ENCODE measurements around the gene CDCA8.

CDCA8 gene

DNA sequence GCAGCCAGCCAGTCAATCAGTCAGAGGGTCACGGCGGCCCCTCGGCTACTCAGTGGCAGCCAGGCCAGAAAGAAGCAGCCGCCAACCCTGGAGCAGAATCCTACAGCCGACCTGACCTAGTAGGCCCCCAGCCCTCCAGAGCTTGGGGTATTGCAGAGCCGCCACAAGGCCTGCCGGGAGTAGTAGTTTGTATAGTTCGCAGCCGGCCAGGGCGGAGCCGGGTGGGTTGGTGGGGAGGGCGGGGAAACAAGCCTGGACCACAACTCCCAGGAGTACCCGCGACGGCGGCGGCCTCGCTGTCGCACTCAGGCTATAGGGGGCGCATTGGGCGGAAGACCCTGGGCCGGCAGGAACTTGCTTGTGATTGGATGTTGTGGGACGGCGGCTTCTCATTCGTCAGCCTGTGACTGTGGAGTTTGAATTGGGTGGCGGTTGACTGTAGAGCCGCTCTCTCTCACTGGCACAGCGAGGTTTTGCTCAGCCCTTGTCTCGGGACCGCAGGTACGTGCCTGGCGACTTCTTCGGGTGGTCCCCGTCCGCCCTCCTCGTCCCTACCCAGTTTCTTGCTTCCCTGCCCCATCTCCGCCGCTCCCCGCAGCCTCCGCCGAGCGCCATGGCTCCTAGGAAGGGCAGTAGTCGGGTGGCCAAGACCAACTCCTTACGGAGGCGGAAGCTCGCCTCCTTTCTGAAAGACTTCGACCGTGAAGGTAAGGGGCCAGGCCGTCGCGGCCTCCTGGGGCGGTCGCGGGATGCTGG, at the start of gene CDCA8:
Gene CDCA8, plus strand, starts transcription at position 439 of the 756 bp plus-strand sequence. Its CDS starts 175 bp downstream, at position 614.
- H3K4me3 Mint-ChIP-seq = peak within 1 kb of the TSS; percentile 89
- H3K9me3 Mint-ChIP-seq = no peaks in the 10 kb centered on the region
- H3K4me1 Mint-ChIP-seq = peaks cover 36% of the 10 kb centered on the region
- H3K27me3 Mint-ChIP-seq = no peaks in the 10 kb centered on the region
- peak within 1 kb of the TSS; percentile 76 for H3K27ac Mint-ChIP-seq (ENCODE audit: low read depth)
- DNase-seq (ENCODE audit: low spot score in 2 of 2) (peak; percentile 97 to 98), ATAC-seq (replicated peaks; ENCODE audit: extremely low read depth, poor library complexity, severe bottlenecking) (peak; percentile 91)
- peaks cover 21% of the 10 kb centered on the region for H3K36me3 Mint-ChIP-seq (ENCODE audit: insufficient read depth)

DNA sequence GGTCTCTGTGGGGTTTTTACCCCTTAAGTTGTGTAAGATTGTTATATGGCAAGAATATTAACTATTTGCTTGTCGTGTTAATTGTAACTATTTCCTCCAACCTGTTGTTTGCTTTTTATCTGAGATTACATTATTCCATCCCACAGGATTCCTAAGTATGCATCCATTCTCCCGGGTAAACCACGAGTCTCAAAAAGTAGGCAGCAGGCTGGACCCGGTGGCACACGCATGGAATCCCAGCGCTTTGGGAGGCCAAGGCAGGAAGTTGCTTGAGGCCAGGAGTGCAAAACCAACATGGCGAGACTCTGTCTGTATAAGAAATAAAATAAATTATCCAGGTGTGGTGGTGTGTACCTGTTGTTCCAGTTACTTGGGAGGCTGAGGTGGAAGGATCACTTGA, 45.0 kb upstream of the CDCA8 start:
- H3K36me3 Mint-ChIP-seq (ENCODE audit: insufficient read depth) = no peaks in the 10 kb centered on the region
- H3K9me3 Mint-ChIP-seq = no peaks in the 10 kb centered on the region
- no peaks in the 10 kb centered on the region for H3K4me1 Mint-ChIP-seq
- H3K27me3 Mint-ChIP-seq = peaks cover 5% of the 10 kb centered on the region
- H3K27ac Mint-ChIP-seq (ENCODE audit: low read depth) = no peak overlapping the region
- no peak for DNase-seq (ENCODE audit: low spot score in 2 of 2)
- ATAC-seq (replicated peaks; ENCODE audit: extremely low read depth, poor library complexity, severe bottlenecking) = no peak
- H3K4me3 Mint-ChIP-seq = no peak overlapping the region

DNA sequence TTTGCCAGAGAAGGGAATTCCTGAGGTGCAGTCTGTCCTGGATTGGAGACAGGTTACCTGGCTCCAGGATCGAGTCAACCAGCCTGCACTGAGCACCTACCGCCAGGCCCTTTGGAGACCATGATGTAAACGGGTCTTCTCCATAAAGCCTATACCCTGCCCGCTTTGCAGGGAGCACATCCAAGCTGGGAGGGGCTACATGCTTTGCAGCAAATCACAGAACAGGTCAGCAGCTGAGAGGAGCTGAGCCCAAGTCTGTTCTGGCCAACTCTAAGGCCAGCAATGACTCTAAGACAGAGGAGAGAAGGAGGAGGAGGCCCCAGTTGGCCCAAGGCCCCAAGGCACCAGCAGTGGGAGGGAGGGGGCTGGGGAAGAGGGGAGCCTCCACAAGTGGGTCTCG, 42.1 kb upstream of the CDCA8 start:
- Mint-ChIP-seq H3K27ac (ENCODE audit: low read depth) (no peak overlapping the region), H3K27me3 (peaks cover 5% of the 10 kb centered on the region), H3K9me3 (no peaks in the 10 kb centered on the region), H3K4me1 (no peaks in the 10 kb centered on the region), H3K36me3 (ENCODE audit: insufficient read depth) (no peaks in the 10 kb centered on the region), H3K4me3 (no peak overlapping the region)
- DNase-seq (ENCODE audit: low spot score in 2 of 2) (no peak), ATAC-seq (replicated peaks; ENCODE audit: extremely low read depth, poor library complexity, severe bottlenecking) (no peak)

DNA sequence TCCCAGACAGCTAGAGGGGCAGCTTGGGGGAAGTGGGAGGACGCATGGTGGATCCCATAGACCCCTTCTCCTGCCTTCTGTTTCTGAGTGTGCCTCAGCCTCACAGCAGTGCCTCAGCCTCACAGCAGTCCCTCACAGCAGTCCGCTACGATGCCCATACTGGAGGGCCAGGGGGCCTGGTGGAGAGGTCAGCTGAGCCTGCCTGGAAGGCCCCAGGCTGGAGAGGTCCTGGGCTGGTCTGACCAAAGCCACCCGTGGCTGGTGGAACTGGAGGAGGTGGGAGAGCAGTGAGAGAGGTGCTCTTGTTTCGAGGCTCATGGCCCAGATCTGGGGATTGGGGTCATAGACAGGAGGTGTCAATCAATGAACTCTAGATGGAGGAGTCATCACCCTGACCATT, 41.6 kb upstream of the CDCA8 start:
- Mint-ChIP-seq H3K9me3 (no peaks in the 10 kb centered on the region), H3K36me3 (ENCODE audit: insufficient read depth) (no peaks in the 10 kb centered on the region), H3K4me1 (no peaks in the 10 kb centered on the region), H3K27ac (ENCODE audit: low read depth) (no peak overlapping the region), H3K4me3 (no peak overlapping the region), H3K27me3 (peaks cover 5% of the 10 kb centered on the region)
- DNase-seq (ENCODE audit: low spot score in 2 of 2) (no peak), ATAC-seq (replicated peaks; ENCODE audit: extremely low read depth, poor library complexity, severe bottlenecking) (no peak)

DNA sequence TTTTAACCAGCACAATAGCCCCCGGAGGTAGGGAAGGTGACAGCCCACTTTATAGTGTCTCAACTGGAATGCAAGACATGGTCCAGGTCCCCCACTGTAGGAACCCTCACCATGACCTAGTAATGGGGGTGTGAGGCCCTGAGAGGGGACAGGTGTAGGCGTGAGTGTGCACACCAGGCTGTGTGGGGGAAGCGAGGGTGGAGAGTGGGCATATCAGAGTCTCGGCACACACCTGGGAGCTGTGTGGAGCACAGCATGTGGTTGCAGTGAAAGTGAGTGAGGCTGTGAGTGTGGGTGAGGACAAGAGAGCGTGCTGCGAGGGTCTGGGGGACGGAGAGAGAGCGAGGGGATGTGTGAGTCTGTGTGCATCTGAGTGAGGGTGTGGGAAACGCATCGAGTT, 40.5 kb upstream of the CDCA8 start:
- Mint-ChIP-seq H3K27me3 (peaks cover 11% of the 10 kb centered on the region), H3K4me3 (no peak overlapping the region), H3K4me1 (no peaks in the 10 kb centered on the region), H3K9me3 (no peaks in the 10 kb centered on the region), H3K27ac (ENCODE audit: low read depth) (no peak overlapping the region), H3K36me3 (ENCODE audit: insufficient read depth) (no peaks in the 10 kb centered on the region)
- no peak for ATAC-seq (replicated peaks; ENCODE audit: extremely low read depth, poor library complexity, severe bottlenecking)
- DNase-seq (ENCODE audit: low spot score in 2 of 2) = no peak

- ATAC-seq (replicated peaks; ENCODE audit: extremely low read depth, poor library complexity, severe bottlenecking) (no peak), DNase-seq (ENCODE audit: low spot score in 2 of 2) (no peak)
- Mint-ChIP-seq H3K27ac (ENCODE audit: low read depth) (no peak overlapping the region), H3K27me3 (peaks cover 19% of the 10 kb centered on the region), H3K36me3 (ENCODE audit: insufficient read depth) (no peaks in the 10 kb centered on the region), H3K4me1 (no peaks in the 10 kb centered on the region), H3K9me3 (no peaks in the 10 kb centered on the region), H3K4me3 (no peak overlapping the region)
These were observed 39.3 kb upstream of the CDCA8 start for GRCh38 chr1:37652976-37653375.

GRCh38 chr1:37653906-37654305, 38.4 kb upstream of the CDCA8 start:
- ATAC-seq (replicated peaks; ENCODE audit: extremely low read depth, poor library complexity, severe bottlenecking) (no peak), DNase-seq (ENCODE audit: low spot score in 2 of 2) (no peak)
- Mint-ChIP-seq H3K9me3 (no peaks in the 10 kb centered on the region), H3K27me3 (peaks cover 23% of the 10 kb centered on the region), H3K36me3 (ENCODE audit: insufficient read depth) (peaks cover under 1% of the 10 kb centered on the region), H3K4me1 (no peaks in the 10 kb centered on the region), H3K4me3 (no peak overlapping the region), H3K27ac (ENCODE audit: low read depth) (no peak overlapping the region)

DNA sequence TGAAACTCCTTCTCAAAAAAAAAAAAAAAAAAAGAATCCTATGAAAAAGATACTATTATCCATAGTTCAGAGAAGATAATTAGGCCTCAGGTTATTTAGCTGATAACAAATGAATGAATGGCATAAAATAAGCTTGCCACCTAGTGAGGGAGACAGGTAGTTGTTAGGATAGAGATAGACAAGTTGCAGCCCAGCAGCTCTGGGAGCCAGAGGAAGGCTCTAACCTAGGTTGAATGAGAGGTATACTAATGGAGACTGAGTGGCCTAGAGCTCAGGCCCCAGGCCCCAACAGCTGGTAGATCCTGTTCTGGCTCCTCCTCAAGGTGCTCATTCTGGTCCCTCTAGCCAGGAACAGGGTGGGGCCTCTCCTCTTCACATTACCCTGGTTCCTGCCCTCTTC, 37.0 kb upstream of the CDCA8 start:
- Mint-ChIP-seq H3K4me3 (no peak overlapping the region), H3K27me3 (peaks cover 29% of the 10 kb centered on the region), H3K9me3 (no peaks in the 10 kb centered on the region), H3K4me1 (no peaks in the 10 kb centered on the region), H3K36me3 (ENCODE audit: insufficient read depth) (peaks cover 2% of the 10 kb centered on the region), H3K27ac (ENCODE audit: low read depth) (no peak overlapping the region)
- DNase-seq (ENCODE audit: low spot score in 2 of 2) (no peak), ATAC-seq (replicated peaks; ENCODE audit: extremely low read depth, poor library complexity, severe bottlenecking) (no peak)

DNA sequence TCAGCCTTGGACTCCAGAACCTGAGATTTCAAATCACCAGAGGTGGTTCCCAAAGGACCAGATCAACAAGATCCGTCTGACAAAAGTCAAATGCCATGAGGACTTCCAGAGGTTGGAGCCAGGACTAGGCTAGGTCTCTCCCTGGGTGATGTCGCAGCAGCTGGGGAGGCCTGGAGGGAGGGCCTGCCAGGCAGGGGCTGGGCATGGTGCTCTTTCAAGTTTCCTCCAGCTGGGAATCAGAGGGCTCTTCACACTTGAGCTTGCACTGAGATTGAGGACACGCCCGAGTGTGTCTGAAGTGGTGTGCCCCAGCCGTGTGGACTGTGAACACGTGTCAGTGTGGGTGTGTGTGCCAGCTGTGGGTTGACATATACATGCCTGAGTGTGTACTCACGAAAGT, 36.3 kb upstream of the CDCA8 start:
- ATAC-seq (replicated peaks; ENCODE audit: extremely low read depth, poor library complexity, severe bottlenecking) (no peak), DNase-seq (ENCODE audit: low spot score in 2 of 2) (no peak)
- Mint-ChIP-seq H3K27ac (ENCODE audit: low read depth) (no peak overlapping the region), H3K9me3 (no peaks in the 10 kb centered on the region), H3K4me1 (no peaks in the 10 kb centered on the region), H3K36me3 (ENCODE audit: insufficient read depth) (peaks cover 2% of the 10 kb centered on the region), H3K4me3 (no peak overlapping the region), H3K27me3 (peaks cover 34% of the 10 kb centered on the region)

- DNase-seq (ENCODE audit: low spot score in 2 of 2) (no peak), ATAC-seq (replicated peaks; ENCODE audit: extremely low read depth, poor library complexity, severe bottlenecking) (no peak)
- H3K27me3 Mint-ChIP-seq = peaks cover 39% of the 10 kb centered on the region
- no peaks in the 10 kb centered on the region for H3K4me1 Mint-ChIP-seq
- H3K4me3 Mint-ChIP-seq = no peak overlapping the region
- no peaks in the 10 kb centered on the region for H3K9me3 Mint-ChIP-seq
- H3K27ac Mint-ChIP-seq (ENCODE audit: low read depth) = no peak overlapping the region
- H3K36me3 Mint-ChIP-seq (ENCODE audit: insufficient read depth) = peaks cover 2% of the 10 kb centered on the region
These were observed 35.4 kb upstream of the CDCA8 start for GRCh38 chr1:37656881-37657280.

DNA sequence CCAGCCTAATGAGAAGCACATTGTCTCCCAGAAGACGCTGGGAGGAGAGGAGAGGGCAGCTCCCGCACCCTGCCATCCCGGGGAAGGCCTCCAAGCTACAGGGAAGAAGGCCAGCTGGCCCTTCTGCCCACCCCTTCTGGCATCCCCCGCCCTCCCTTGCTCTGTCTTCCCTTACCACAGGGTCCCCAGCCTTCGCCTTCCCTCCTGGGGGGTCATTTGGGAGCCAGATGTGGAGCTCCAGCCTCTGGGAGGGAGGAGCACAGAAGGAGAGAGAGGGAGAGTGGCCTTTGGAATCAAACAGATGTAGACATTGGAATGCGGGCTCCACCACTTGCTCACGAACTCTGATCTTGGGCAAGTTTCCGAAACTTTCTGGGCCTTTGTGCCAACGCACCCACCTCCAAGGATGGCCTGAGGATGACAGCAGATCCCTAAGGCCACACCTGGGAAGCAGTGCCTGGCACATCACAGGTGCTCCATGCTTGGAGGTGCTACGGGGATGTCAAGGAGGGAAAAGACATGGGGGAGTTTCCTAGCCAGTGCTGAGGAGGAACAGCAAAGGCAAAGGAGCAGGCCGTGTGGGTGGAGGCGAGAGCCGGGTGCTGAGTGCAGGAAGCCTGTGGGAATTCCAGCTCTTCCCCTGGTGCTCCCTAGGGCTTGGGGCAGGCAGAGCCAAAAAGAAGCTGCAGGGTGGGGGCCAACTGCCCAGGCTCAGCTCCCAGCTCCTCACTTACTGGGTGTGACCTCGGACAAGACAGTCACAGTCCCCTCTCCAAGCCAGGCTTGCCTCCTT, 34.5 kb upstream of the CDCA8 start:
- Mint-ChIP-seq H3K4me1 (no peaks in the 10 kb centered on the region), H3K9me3 (no peaks in the 10 kb centered on the region), H3K36me3 (ENCODE audit: insufficient read depth) (peaks cover 2% of the 10 kb centered on the region), H3K27ac (ENCODE audit: low read depth) (no peak overlapping the region), H3K4me3 (no peak overlapping the region), H3K27me3 (peaks cover 39% of the 10 kb centered on the region)
- DNase-seq (ENCODE audit: low spot score in 2 of 2) (no peak), ATAC-seq (replicated peaks; ENCODE audit: extremely low read depth, poor library complexity, severe bottlenecking) (no peak)

- no peaks in the 10 kb centered on the region for H3K9me3 Mint-ChIP-seq
These were observed 33.8 kb upstream of the CDCA8 start for GRCh38 chr1:37658486-37658885.

DNA sequence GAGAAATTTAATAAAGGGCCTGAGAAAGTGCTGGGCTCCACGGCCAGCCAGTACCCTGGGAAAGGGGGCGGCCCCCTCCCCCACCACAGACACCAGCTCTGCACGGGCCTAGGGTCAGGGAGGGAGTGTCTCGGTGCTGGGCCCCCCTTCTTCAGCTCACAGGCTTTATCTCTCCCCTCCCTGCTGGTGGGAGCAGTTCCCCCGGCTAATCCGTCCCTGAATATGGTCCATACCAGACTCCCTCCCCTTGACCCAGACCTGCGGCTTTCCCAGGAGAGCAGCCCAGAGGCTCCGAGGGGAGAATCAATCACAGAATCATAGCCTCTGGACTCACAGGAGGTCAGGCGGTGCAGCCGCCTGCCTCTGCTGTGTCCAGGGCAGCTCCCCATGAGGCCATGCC, 31.7 kb upstream of the CDCA8 start:
- no peak for ATAC-seq (replicated peaks; ENCODE audit: extremely low read depth, poor library complexity, severe bottlenecking)
- H3K27me3 Mint-ChIP-seq = peaks cover 39% of the 10 kb centered on the region
- peaks cover 2% of the 10 kb centered on the region for H3K36me3 Mint-ChIP-seq (ENCODE audit: insufficient read depth)
- H3K27ac Mint-ChIP-seq (ENCODE audit: low read depth) = no peak overlapping the region
- DNase-seq (ENCODE audit: low spot score in 2 of 2) = no peak
- H3K4me1 Mint-ChIP-seq = no peaks in the 10 kb centered on the region
- H3K9me3 Mint-ChIP-seq = no peaks in the 10 kb centered on the region
- H3K4me3 Mint-ChIP-seq = no peak overlapping the region

More at GRCh38 chr1:37658486-37658885, 33.8 kb upstream of the CDCA8 start:
- Mint-ChIP-seq H3K4me3 (no peak overlapping the region), H3K27me3 (peaks cover 39% of the 10 kb centered on the region), H3K27ac (ENCODE audit: low read depth) (no peak overlapping the region), H3K4me1 (no peaks in the 10 kb centered on the region), H3K36me3 (ENCODE audit: insufficient read depth) (peaks cover 2% of the 10 kb centered on the region)
- ATAC-seq (replicated peaks; ENCODE audit: extremely low read depth, poor library complexity, severe bottlenecking) = no peak
- no peak for DNase-seq (ENCODE audit: low spot score in 2 of 2)

Measured in central memory CD8-positive, alpha-beta T cell (primary cell).